Hematopoietic multipotent progenitor cell (in vitro differentiated cells): Measurements from ENCODE around the gene FAM53B. TPM values are rescaled to one million over a fixed set of nuclear protein-coding genes. Genes with fewer than 3 reads are reported as not detected.

Experiments used
- DNase-seq, 3 donors: peaks; one replicate each; pipeline ENCODE4 v3.0.0-alpha.2; 2011 to 2015; ENCODE audit warnings: low read depth in 2 of 3, low spot score in 2 of 3
- total RNA-seq: library from RNA; depleted of rRNA; stranded (reverse); fragments of >200 nt; gene quantifications from one replicate; pipeline ENCODE4 v1.2.3, GENCODE V29; 2012

Gene FAM53B
- total RNA-seq, 1 donor = 32.9 TPM

- DNase-seq = no peak
Observed at GRCh38 chr10:124639206-124639605, 105.0 kb downstream of the FAM53B start.

- no peak for DNase-seq
Observed at GRCh38 chr10:124637746-124638145, 106.4 kb downstream of the FAM53B start.

- DNase-seq = no peak
Observed at GRCh38 chr10:124637091-124637700, 107.0 kb downstream of the FAM53B start.

- DNase-seq = no peak
Observed at GRCh38 chr10:124636271-124636995, 107.7 kb downstream of the FAM53B start.

- DNase-seq = no peak
Observed at GRCh38 chr10:124632566-124632965, 111.6 kb downstream of the FAM53B start.

- peak in 2 of 3 donors; percentile 53 to 62 for DNase-seq
Observed at GRCh38 chr10:124632064-124632531, 112.1 kb downstream of the FAM53B start.

GRCh38 chr10:124630551-124630950 is 113.6 kb downstream of the FAM53B start:
- no peak for DNase-seq

- no peak for DNase-seq
Observed at GRCh38 chr10:124629842-124630241, 114.3 kb downstream of the FAM53B start.

GRCh38 chr10:124629415-124629814 is 114.8 kb downstream of the FAM53B start:
- DNase-seq = no peak

GRCh38 chr10:124628676-124629021 is 115.5 kb downstream of the FAM53B start:
- no peak for DNase-seq

GRCh38 chr10:124627866-124628675 is 116.1 kb downstream of the FAM53B start:
- DNase-seq = no peak

GRCh38 chr10:124626759-124627380 is 117.3 kb downstream of the FAM53B start:
- no peak for DNase-seq

- DNase-seq = no peak
Observed at GRCh38 chr10:124625831-124626238, 118.3 kb downstream of the FAM53B start.

GRCh38 chr10:124624895-124625294 is 119.3 kb downstream of the FAM53B start:
- no peak for DNase-seq

GRCh38 chr10:124624466-124624865 is 119.7 kb downstream of the FAM53B start:
- DNase-seq = no peak

GRCh38 chr10:124624006-124624405 is 120.2 kb downstream of the FAM53B start:
- DNase-seq = no peak

GRCh38 chr10:124622866-124623536 is 121.2 kb downstream of the FAM53B start:
- no peak for DNase-seq

- no peak for DNase-seq
Observed at GRCh38 chr10:124622158-124622557, 122.0 kb downstream of the FAM53B start.

- no peak for DNase-seq
Observed at GRCh38 chr10:124621637-124622036, 122.5 kb downstream of the FAM53B start.

- DNase-seq = peak in 1 of 3 donors; percentile 45
Observed at GRCh38 chr10:124619802-124620490, 124.2 kb downstream of the FAM53B start.
